Natural killer cell (primary cell): ENCODE results near the gene EFHC1. TPM values are rescaled to one million over a fixed set of nuclear protein-coding genes. Genes with fewer than 3 reads are reported as not detected.

ENCODE experiments used
- ATAC-seq, 3 donors: fragments of 150-1000 bp in 2 of 3; fragments of 200-7000 bp in 1 of 3; cut with Tn5 transposase; 1 replicate in 1 of 3; 2 replicates in 2 of 3; pipeline ENCODE4 v1.10.0; 2021; ENCODE audit warnings: mild to moderate bottlenecking in 2 of 3, moderate library complexity in 2 of 3
- DNase-seq, 2 donors: peaks; one replicate each; pipeline versions ENCODE4 v3.0.0 to v3.0.0-alpha.2; 2013 to 2021; ENCODE audit warnings: mixed read lengths in 1 of 2
- H3K27ac ChIP-seq: one replicate; pipeline ENCODE4 v1.5.1; 2013; ENCODE audit warnings: mild to moderate bottlenecking, low read length
- H3K27me3 ChIP-seq: one replicate; pipeline ENCODE4 v1.6.1; 2013; ENCODE audit warnings: low read length; ENCODE audit not compliant: control insufficient read depth, insufficient read depth
- H3K36me3 ChIP-seq: one replicate; pipeline ENCODE4 v1.6.1; 2013; ENCODE audit warnings: low read length; ENCODE audit not compliant: control insufficient read depth, insufficient read depth
- H3K4me1 ChIP-seq: one replicate; pipeline ENCODE4 v1.6.1; 2013; ENCODE audit warnings: low read length; ENCODE audit not compliant: control insufficient read depth, insufficient read depth
- H3K4me3 ChIP-seq: one replicate; pipeline ENCODE4 v1.5.1; 2013; ENCODE audit warnings: low read length
- H3K9me3 ChIP-seq: one replicate; pipeline ENCODE4 v1.6.1; 2013; ENCODE audit warnings: low read length; ENCODE audit not compliant: control insufficient read depth, insufficient read depth
- H3K27ac Mint-ChIP-seq, 2 donors: one replicate each; pipeline ENCODE4 v1.8.0; 2022; ENCODE audit warnings: mild to moderate bottlenecking in 2 of 2, mixed read lengths in 2 of 2, moderate library complexity in 1 of 2
- H3K27me3 Mint-ChIP-seq, 2 donors: one replicate each; pipeline ENCODE4 v1.8.0; 2022; ENCODE audit warnings: low read depth in 2 of 2, mixed read lengths in 2 of 2
- H3K36me3 Mint-ChIP-seq: one replicate; pipeline ENCODE4 v1.8.0; 2022; ENCODE audit warnings: mixed read lengths
- H3K4me1 Mint-ChIP-seq, 2 donors: one replicate each; pipeline ENCODE4 v1.8.0; 2022; ENCODE audit warnings: mixed read lengths in 2 of 2
- H3K4me3 Mint-ChIP-seq: one replicate; pipeline ENCODE4 v1.8.0; 2022; ENCODE audit warnings: mild to moderate bottlenecking, moderate library complexity, mixed read lengths
- H3K9me3 Mint-ChIP-seq, 2 donors: one replicate each; pipeline ENCODE4 v1.8.0; 2022; ENCODE audit warnings: mixed read lengths in 2 of 2
- WGBS: methylation state at CpG from one replicate; pipeline ENCODE4 v1.1.7; 2013; ENCODE audit warnings: missing lambda C conversion rate; ENCODE audit not compliant: insufficient coverage; 5-methylcytosine and 5-hydroxymethylcytosine counted together
- intact Hi-C: fragments of 100-400 bp; cut with micrococcal nuclease; formaldehyde crosslinking; loops from one replicate; pipeline ENCODE4 v1.14.2; 2022
- total RNA-seq, 4 donors: library from RNA; stranded (reverse); fragments of 120-200 nt in 1 of 4; gene quantifications; one replicate each; pipeline versions ENCODE4 v1.2.3 to v1.2.4, GENCODE V29; 2013 to 2022
- TF ChIP-seq, protein P1 (sequence below): fragments of 200-600 bp; IDR thresholded peaks from one replicate; pipeline ENCODE4 v1.8.0; 2022; ENCODE audit warnings: antibody characterized with exemption

The EFHC1 gene
- total RNA-seq, 3 donors from 2014 or later (not counting 1 experiment from before 2014, with no cell fraction given), result 10.7 to 20.9 (median 13.7) TPM

DNA sequence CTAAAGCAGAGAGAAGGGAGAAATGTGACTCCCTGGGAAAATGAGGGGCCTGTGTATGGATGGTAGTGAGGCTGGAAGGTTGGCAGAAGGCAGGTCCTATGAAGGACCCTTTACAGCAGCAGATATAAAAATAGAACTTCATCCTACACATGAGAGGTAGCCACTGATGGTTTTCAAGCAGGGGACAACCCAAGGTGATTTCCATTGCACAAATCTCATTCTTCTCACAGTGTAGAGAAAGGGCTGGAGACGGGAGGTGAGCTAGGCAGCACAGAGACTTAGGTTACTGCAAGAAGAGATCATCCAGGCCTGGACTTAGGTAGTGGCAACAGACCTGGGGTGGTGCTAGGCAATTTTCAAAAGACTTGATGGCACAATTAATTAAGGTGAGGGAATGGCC lies 126.0 kb downstream of the EFHC1 start:
- DNase-seq (no peak), ATAC-seq (no peak)
- no peak overlapping the region for H3K4me3 ChIP-seq
- H3K27ac Mint-ChIP-seq, result peak overlapping the region in 1 of 2 donors; percentile 6
- H3K36me3 Mint-ChIP-seq, result no peaks in the 10 kb centered on the region
- intact Hi-C loops, result no loop called here
- peaks cover 6% of the 10 kb centered on the region for H3K4me1 ChIP-seq
- TF ChIP-seq, protein P1, sequence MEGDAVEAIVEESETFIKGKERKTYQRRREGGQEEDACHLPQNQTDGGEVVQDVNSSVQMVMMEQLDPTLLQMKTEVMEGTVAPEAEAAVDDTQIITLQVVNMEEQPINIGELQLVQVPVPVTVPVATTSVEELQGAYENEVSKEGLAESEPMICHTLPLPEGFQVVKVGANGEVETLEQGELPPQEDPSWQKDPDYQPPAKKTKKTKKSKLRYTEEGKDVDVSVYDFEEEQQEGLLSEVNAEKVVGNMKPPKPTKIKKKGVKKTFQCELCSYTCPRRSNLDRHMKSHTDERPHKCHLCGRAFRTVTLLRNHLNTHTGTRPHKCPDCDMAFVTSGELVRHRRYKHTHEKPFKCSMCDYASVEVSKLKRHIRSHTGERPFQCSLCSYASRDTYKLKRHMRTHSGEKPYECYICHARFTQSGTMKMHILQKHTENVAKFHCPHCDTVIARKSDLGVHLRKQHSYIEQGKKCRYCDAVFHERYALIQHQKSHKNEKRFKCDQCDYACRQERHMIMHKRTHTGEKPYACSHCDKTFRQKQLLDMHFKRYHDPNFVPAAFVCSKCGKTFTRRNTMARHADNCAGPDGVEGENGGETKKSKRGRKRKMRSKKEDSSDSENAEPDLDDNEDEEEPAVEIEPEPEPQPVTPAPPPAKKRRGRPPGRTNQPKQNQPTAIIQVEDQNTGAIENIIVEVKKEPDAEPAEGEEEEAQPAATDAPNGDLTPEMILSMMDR, result no peak
- peaks cover 58 to 72% of the 10 kb centered on the region in 2 donors for H3K4me1 Mint-ChIP-seq
- H3K27ac ChIP-seq, result no peak overlapping the region
- no peak overlapping the region for H3K4me3 Mint-ChIP-seq
- H3K9me3 ChIP-seq, result no peaks in the 10 kb centered on the region
- no peaks in the 10 kb centered on the region for H3K27me3 ChIP-seq
- H3K9me3 Mint-ChIP-seq, result no peaks in the 10 kb centered on the region
- H3K36me3 ChIP-seq, result no peaks in the 10 kb centered on the region
- no peaks in the 10 kb centered on the region for H3K27me3 Mint-ChIP-seq
- 92% methylated on average over 1 of the region's 1 CpG for WGBS

DNA sequence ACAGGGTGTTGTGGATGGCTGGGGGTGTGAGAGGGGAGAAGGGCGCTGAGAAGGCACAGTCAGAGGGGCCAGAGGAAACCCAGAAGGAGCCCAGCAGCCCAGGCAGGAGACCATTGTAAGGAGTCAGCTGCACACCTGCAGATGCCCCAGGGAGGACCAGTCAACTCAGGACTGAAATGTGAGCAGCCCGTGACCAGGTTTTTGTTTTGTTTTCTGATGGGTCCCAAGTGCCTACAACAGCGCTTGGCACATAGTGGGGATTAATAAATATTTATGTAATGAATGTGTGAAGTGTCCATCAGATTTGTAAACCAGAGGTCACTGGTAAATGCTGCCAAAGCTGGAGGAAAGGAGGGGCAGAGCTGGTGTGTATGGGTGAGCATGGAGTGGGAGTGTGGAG lies 126.5 kb downstream of the EFHC1 start:
- peak overlapping the region in 1 of 2 donors; percentile 6 for H3K27ac Mint-ChIP-seq
- no peaks in the 10 kb centered on the region for H3K9me3 Mint-ChIP-seq
- Histone ChIP-seq H3K36me3 (no peaks in the 10 kb centered on the region), H3K4me3 (no peak overlapping the region), H3K4me1 (peaks cover 7% of the 10 kb centered on the region), H3K27ac (no peak overlapping the region), H3K9me3 (no peaks in the 10 kb centered on the region), H3K27me3 (no peaks in the 10 kb centered on the region)
- TF ChIP-seq, protein P1, result no peak
- peaks cover 63 to 77% of the 10 kb centered on the region in 2 donors for H3K4me1 Mint-ChIP-seq
- no peaks in the 10 kb centered on the region for H3K27me3 Mint-ChIP-seq
- no peak overlapping the region for H3K4me3 Mint-ChIP-seq
- ATAC-seq (no peak), DNase-seq (no peak)
- intact Hi-C loops, result no loop called here
- no peaks in the 10 kb centered on the region for H3K36me3 Mint-ChIP-seq
- 78% methylated on average over 3 of the region's 3 CpGs for WGBS

DNA sequence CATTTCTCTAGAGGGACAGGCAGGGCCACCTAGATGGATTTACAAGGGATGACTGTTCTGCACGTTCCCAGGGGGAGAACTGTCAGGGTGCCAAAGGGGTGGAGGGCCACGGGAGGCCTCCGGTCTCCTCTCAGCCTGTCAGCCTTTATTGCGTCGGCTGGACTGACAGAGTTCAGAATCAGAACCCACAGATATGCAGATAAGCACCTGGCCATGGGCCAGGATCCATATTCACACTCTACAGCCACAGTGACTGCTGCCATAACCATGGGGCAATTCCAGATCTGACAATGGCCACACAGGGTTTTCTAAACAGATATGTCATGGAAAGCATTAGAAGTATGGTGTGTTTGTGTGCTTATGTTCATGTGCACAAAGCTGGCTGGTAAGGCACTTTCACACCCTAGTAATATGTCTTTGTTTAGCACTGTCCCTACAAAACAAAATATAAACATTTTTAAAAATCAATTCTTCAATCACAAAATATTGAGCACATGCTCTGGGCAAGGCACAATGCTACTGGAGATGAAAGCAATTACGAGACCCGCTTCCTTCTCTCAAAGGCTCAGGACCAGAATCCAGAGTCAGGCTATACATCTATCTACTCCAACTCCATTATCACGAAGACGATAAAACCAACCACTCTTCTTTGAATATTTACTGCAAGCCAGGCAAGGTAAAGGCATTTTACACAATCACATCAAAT lies 127.7 kb downstream of the EFHC1 start:
- no peak overlapping the region for H3K4me3 Mint-ChIP-seq
- no peaks in the 10 kb centered on the region for H3K27me3 Mint-ChIP-seq
- no peaks in the 10 kb centered on the region for H3K9me3 Mint-ChIP-seq
- TF ChIP-seq, protein P1, result no peak
- peaks cover 74 to 88% of the 10 kb centered on the region in 2 donors for H3K4me1 Mint-ChIP-seq
- Histone ChIP-seq H3K9me3 (no peaks in the 10 kb centered on the region), H3K36me3 (no peaks in the 10 kb centered on the region), H3K27ac (no peak overlapping the region), H3K4me1 (peaks cover 14% of the 10 kb centered on the region), H3K27me3 (no peaks in the 10 kb centered on the region), H3K4me3 (no peak overlapping the region)
- DNase-seq (no peak), ATAC-seq (no peak)
- no peak overlapping the region for H3K27ac Mint-ChIP-seq
- intact Hi-C loops, result no loop called here
- no peaks in the 10 kb centered on the region for H3K36me3 Mint-ChIP-seq
- WGBS, result 85% methylated on average over 9 of the region's 9 CpGs

DNA sequence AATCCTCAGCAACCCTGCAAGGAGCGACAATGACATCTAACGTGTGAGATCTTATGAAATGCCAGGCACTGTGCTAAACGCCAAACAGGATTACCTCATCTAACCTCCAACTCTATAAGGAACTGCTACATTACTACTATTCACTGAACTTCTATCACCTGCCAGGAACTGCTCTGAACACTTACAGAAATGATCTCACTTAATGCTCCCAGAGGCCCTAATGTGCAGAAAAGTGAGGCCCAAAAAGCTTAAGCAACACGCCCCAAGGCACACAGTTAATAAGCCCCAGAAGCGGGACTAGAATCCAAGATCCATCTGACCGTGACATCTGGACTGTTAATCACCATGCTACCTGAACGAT lies 128.2 kb downstream of the EFHC1 start:
- Mint-ChIP-seq H3K4me1 (peaks cover 79 to 93% of the 10 kb centered on the region in 2 donors), H3K27me3 (no peaks in the 10 kb centered on the region), H3K4me3 (no peak overlapping the region), H3K9me3 (no peaks in the 10 kb centered on the region), H3K27ac (no peak overlapping the region), H3K36me3 (no peaks in the 10 kb centered on the region)
- Histone ChIP-seq H3K27me3 (no peaks in the 10 kb centered on the region), H3K4me3 (no peak overlapping the region), H3K4me1 (peaks cover 14% of the 10 kb centered on the region), H3K9me3 (no peaks in the 10 kb centered on the region), H3K27ac (no peak overlapping the region), H3K36me3 (no peaks in the 10 kb centered on the region)
- TF ChIP-seq, protein P1, result no peak
- ATAC-seq, result no peak
- no peak for DNase-seq
- intact Hi-C loops, result no loop called here
- 96% methylated on average over 7 of the region's 7 CpGs for WGBS
